AG04449 (cell line): ENCODE measurements around the gene CMIP.

Source experiments
- CTCF ChIA-PET: fragments of 350-600 bp; formaldehyde crosslinking; extraction: SDS; loops from one replicate; lab custom pipeline; 2021; ENCODE audit warnings: antibody characterized with exemption; lab: Yijun Ruan, JAX
- POLR2A ChIA-PET: fragments of 400-600, 350-600 bp; formaldehyde crosslinking; extraction: SDS; loops from one replicate; lab custom pipeline; 2020; ENCODE audit warnings: antibody characterized with exemption, inconsistent platforms; lab: Yijun Ruan, JAX
- DNase-seq: peaks from one replicate; pipeline ENCODE4 v3.0.0-alpha.2; 2010; ENCODE audit warnings: low read depth, low spot score
- H3K4me3 ChIP-seq: 2 replicates; pipeline ENCODE4 v1.5.1; 2011; ENCODE audit warnings: low read depth, mild to moderate bottlenecking, control low read depth, low read length
- CTCF ChIP-seq: IDR thresholded peaks from one replicate; pipeline ENCODE4 v1.5.1; 2011; ENCODE audit warnings: mild to moderate bottlenecking, moderate library complexity, low read length, control low read depth, inconsistent platforms; ENCODE audit not compliant: insufficient read depth; ENCODE audit errors: missing control alignments

CMIP gene

GRCh38 chr16:81633680-81634379 is 189.2 kb downstream of the CMIP start:
- CTCF ChIA-PET, result interaction anchor here (0.6 to 2.6 kb wide), 2 partner anchors 11 to 89 kb away, joined by 3 to 10 read pairs; no protein-coding TSS in a partner anchor
- no peak for DNase-seq
- no peak overlapping the region for H3K4me3 ChIP-seq
- POLR2A ChIA-PET, result interaction anchor here (0.6 kb wide), 1 partner anchor 299 kb away, joined by 3 read pairs; no protein-coding TSS in a partner anchor
- no peak for TF ChIP-seq CTCF

DNA sequence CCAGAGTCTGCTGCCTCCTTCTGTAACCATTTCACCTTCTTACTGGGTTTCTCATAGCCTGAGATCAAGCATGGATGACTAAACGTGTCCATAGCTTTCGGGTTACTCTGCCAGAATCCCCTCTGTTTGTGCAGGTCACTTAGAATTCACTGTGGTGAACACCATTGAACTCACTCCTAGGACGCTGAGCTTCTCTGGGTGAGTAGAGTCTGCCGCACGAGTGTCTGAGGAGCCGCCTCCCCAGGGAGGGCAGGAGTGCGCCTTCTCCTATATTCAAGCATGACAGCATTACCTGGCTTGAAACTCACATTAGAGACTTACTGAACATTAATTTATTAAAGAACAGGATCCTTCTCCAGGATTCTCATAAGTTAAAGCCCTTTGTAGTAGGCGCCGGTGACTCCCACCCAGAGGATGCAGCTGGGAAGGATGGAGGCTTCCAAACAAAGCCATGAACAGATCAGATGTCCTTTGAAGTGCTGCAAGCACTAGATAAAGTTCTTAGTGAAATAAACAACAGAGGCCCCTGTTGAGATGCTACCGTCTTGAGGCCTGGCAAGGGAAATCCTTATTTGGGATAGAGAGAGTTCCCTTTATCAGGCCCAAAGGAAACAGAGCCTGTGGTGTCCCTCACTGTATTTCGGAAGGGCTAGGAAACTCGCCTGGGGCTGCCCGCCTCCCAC is 189.9 kb downstream of the CMIP start:
- CTCF ChIA-PET, result interaction anchor here (2.6 kb wide), 1 partner anchor 12 kb away, joined by 10 read pairs; no protein-coding TSS in a partner anchor
- DNase-seq, result no peak
- POLR2A ChIA-PET, result interaction anchor here (0.6 kb wide), 1 partner anchor 299 kb away, joined by 3 read pairs; no protein-coding TSS in a partner anchor
- H3K4me3 ChIP-seq, result no peak overlapping the region
- no peak for TF ChIP-seq CTCF

GRCh38 chr16:81635063-81635937 is 190.7 kb downstream of the CMIP start:
- no peak for TF ChIP-seq CTCF
- CTCF ChIA-PET, result interaction anchor here (2.5 to 2.6 kb wide), 2 partner anchors 12 to 13 kb away, joined by 10 to 15 read pairs; no protein-coding TSS in a partner anchor
- POLR2A ChIA-PET, result no interaction called here

DNA sequence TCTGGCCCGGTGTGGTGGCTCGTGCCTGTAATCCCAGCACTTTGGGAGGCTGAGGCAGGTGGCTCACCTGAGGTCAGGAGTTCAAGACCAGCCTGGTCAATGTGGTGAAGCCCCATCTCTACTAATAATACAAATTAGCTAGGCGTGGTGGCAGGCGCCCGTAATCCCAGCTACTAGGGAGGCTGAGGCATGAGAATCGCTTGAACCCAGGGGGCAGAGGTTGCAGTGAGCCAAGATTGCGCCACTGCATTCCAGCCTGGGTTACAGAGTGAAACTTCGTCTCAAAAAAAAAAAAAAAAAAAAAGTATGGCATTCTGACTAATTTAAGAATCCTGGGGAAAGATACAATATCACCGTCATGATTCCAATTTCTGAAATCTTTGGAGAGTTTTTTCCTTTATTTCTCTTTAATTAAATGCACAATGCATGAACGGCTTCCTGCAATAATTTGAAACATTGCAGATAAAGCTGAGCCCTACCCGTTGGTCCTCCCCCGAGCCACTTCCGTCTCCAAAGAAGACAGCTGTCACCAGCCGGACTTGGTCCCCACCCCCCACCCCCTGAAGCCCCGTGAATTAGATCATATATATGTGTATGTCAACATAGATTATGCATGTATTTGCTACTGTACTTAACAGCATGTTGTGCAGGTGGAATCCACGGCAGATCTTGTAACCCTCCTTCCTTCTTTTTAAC is 191.8 kb downstream of the CMIP start:
- CTCF ChIA-PET, result interaction anchor here (2.5 kb wide), 1 partner anchor 13 kb away, joined by 15 read pairs; no protein-coding TSS in a partner anchor
- no peak for DNase-seq
- POLR2A ChIA-PET, result interaction anchor here (0.7 kb wide), 1 partner anchor 18 kb away, joined by 3 read pairs; no protein-coding TSS in a partner anchor
- H3K4me3 ChIP-seq, result no peak overlapping the region
- TF ChIP-seq CTCF, result no peak

More at GRCh38 chr16:81635063-81635937, 190.7 kb downstream of the CMIP start:
- DNase-seq, result no peak
- no peak overlapping the region for H3K4me3 ChIP-seq

DNA sequence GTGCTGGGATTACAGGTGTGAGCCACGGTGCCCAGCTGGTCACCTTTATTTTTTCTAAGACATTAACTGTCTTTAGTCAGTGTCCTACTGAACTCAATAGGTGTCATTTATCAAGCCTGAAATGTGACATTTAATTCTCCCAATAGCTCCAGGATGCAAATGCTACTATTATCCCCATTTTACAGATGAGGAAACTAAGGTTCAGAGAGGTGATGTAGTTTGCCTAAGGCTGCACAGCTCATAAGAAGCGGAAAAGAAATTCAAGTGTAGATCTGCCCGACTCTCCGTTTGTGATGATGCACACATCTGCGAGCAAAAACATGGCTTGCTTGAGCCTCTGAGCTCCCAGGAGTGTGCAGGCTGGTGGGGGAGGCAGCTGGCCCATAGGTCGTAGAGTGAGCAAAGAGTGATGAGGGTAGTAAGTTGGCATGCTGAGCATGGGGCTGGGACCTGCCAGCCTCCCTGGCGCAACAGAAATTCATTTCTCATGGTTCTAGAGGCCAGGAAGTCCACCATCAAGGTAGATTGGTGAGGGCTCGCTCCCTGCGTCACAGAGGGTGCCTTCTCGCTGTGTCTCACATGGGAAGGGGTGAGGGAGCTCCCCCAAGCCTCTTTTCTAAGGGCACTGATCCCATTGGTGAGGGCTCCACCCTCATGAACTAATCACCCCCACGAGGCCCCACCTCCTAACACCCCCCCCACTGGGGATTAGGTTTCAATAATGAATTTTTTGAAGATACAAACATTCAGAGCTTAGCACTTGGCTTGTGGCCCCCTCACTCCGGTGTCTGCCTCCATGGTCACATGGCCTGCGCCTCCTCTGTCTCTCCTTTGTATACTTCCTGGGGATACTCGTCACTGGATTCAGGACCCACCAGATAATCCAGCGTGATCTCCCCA is 193.0 kb downstream of the CMIP start:
- POLR2A ChIA-PET, result interaction anchor here (0.7 kb wide), 1 partner anchor 17 kb away, joined by 3 read pairs; no protein-coding TSS in a partner anchor
- DNase-seq, result no peak
- CTCF ChIA-PET, result interaction anchor here (2.5 kb wide), 1 partner anchor 14 kb away, joined by 15 read pairs; no protein-coding TSS in a partner anchor
- H3K4me3 ChIP-seq, result no peak overlapping the region
- no peak for TF ChIP-seq CTCF
